CD4-positive, CD25-positive, alpha-beta regulatory T cell (primary cell): ENCODE measurements around the gene SMIM8. TPM values are rescaled to one million over a fixed set of nuclear protein-coding genes. Genes with fewer than 3 reads are reported as not detected.
A peak's percentile ranks its signal among the peaks of the same experiment; 100 is the strongest.

Experiments used
- ATAC-seq, 2 donors: fragments of 150-1000 bp; cut with Tn5 transposase; one replicate each; pipeline ENCODE4 v1.10.0; 2021; ENCODE audit warnings: low read depth in 2 of 2, moderate number of reproducible peaks in 2 of 2, moderate library complexity in 1 of 2
- DNase-seq, 3 donors: peaks; one replicate each; pipeline versions ENCODE4 v3.0.0 to v3.0.0-alpha.2; 2012 to 2022; ENCODE audit warnings: mixed read lengths in 1 of 3
- H3K27ac ChIP-seq: one replicate; pipeline ENCODE4 v1.7.0; 2013; ENCODE audit warnings: mild to moderate bottlenecking, low read length; ENCODE audit not compliant: insufficient read depth, poor library complexity, severe bottlenecking
- H3K27me3 ChIP-seq: one replicate; pipeline ENCODE4 v1.7.0; 2013; ENCODE audit warnings: low read length; ENCODE audit not compliant: control insufficient read depth, insufficient read depth
- H3K36me3 ChIP-seq: one replicate; pipeline ENCODE4 v1.7.0; 2013; ENCODE audit warnings: mild to moderate bottlenecking, low read length, moderate library complexity; ENCODE audit not compliant: control insufficient read depth, insufficient read depth
- H3K4me1 ChIP-seq: 2 replicates; pipeline ENCODE4 v1.7.0; 2013; ENCODE audit warnings: mild to moderate bottlenecking, low read length; ENCODE audit not compliant: insufficient read depth, control insufficient read depth, poor library complexity, severe bottlenecking
- H3K4me3 ChIP-seq: one replicate; pipeline ENCODE4 v1.7.0; 2013; ENCODE audit warnings: low read depth, mild to moderate bottlenecking, low read length, moderate library complexity
- H3K9me3 ChIP-seq, 2 experiments: 1 replicate in 1 of 2; 2 replicates in 1 of 2; pipeline ENCODE4 v1.7.0; 2013; ENCODE audit warnings: low read length in 2 of 2, mild to moderate bottlenecking in 1 of 2, moderate library complexity in 1 of 2; ENCODE audit not compliant: control insufficient read depth in 2 of 2
- H3K27ac Mint-ChIP-seq, 3 donors: one replicate each; pipeline ENCODE4 v1.8.0; 2020 to 2022; ENCODE audit warnings: mild to moderate bottlenecking in 3 of 3, mixed read lengths in 3 of 3, moderate library complexity in 2 of 3
- H3K27me3 Mint-ChIP-seq: one replicate; pipeline ENCODE4 v1.8.0; 2022; ENCODE audit warnings: mild to moderate bottlenecking, mixed read lengths
- H3K36me3 Mint-ChIP-seq: one replicate; pipeline ENCODE4 v1.8.0; 2020; ENCODE audit warnings: mixed read lengths
- H3K4me1 Mint-ChIP-seq, 4 donors: one replicate each; pipeline ENCODE4 v1.8.0; 2020 to 2022; ENCODE audit warnings: mixed read lengths in 4 of 4, mild to moderate bottlenecking in 1 of 4
- H3K4me3 Mint-ChIP-seq, 4 donors: one replicate each; pipeline ENCODE4 v1.8.0; 2020 to 2022; ENCODE audit warnings: mild to moderate bottlenecking in 4 of 4, mixed read lengths in 4 of 4, moderate library complexity in 3 of 4
- H3K9me3 Mint-ChIP-seq, 7 donors: one replicate each; pipeline ENCODE4 v1.8.0; 2020 to 2022; ENCODE audit warnings: mixed read lengths in 7 of 7, mild to moderate bottlenecking in 3 of 7, moderate library complexity in 2 of 7
- polyA plus RNA-seq, 4 donors: library from polyadenylated mRNA; unstranded; fragments of 300-500 nt; fragmentation: Illumina TruSeq; gene quantifications; one replicate each; pipeline ENCODE4 v1.2.3, GENCODE V29; 2021
- total RNA-seq: library from RNA; stranded (reverse); gene quantifications from one replicate; pipeline ENCODE4 v1.2.3, GENCODE V29; 2022

The SMIM8 gene
- total and polyA plus RNA-seq, 5 donors from 2014 or later: 9.4 to 22.3 (median 20.1) TPM

- Mint-ChIP-seq H3K27ac (no peak overlapping the region), H3K9me3 (no peaks in the 10 kb centered on the region), H3K4me1 (no peaks in the 10 kb centered on the region), H3K36me3 (peaks cover 12% of the 10 kb centered on the region), H3K4me3 (no peak overlapping the region), H3K27me3 (no peaks in the 10 kb centered on the region)
- no peak for DNase-seq
- no peak for ATAC-seq
- H3K27ac ChIP-seq: no peak overlapping the region
- H3K9me3 ChIP-seq: no peaks in the 10 kb centered on the region
- H3K4me1 ChIP-seq: no peaks in the 10 kb centered on the region
- H3K4me3 ChIP-seq: no peak overlapping the region
- H3K36me3 ChIP-seq: no peaks in the 10 kb centered on the region
- H3K27me3 ChIP-seq: no peaks in the 10 kb centered on the region
Measured at GRCh38 chr6:87349896-87350295, 27.5 kb downstream of the SMIM8 start.

GRCh38 chr6:87350516-87350915 is 28.1 kb downstream of the SMIM8 start:
- H3K4me1 ChIP-seq: no peaks in the 10 kb centered on the region
- ATAC-seq (no peak), DNase-seq (no peak)
- Mint-ChIP-seq H3K9me3 (no peaks in the 10 kb centered on the region), H3K4me1 (no peaks in the 10 kb centered on the region), H3K27me3 (no peaks in the 10 kb centered on the region), H3K4me3 (no peak overlapping the region), H3K36me3 (peaks cover 9% of the 10 kb centered on the region), H3K27ac (no peak overlapping the region)
- no peaks in the 10 kb centered on the region for H3K9me3 ChIP-seq
- no peaks in the 10 kb centered on the region for H3K27me3 ChIP-seq
- H3K27ac ChIP-seq: no peak overlapping the region
- H3K4me3 ChIP-seq: no peak overlapping the region
- no peaks in the 10 kb centered on the region for H3K36me3 ChIP-seq

GRCh38 chr6:87351583-87351982 is 29.2 kb downstream of the SMIM8 start:
- Histone ChIP-seq H3K4me1 (no peaks in the 10 kb centered on the region), H3K27me3 (no peaks in the 10 kb centered on the region), H3K4me3 (no peak overlapping the region), H3K9me3 (no peaks in the 10 kb centered on the region), H3K27ac (no peak overlapping the region), H3K36me3 (no peaks in the 10 kb centered on the region)
- H3K27me3 Mint-ChIP-seq: no peaks in the 10 kb centered on the region
- H3K36me3 Mint-ChIP-seq: peaks cover 9% of the 10 kb centered on the region
- H3K9me3 Mint-ChIP-seq: no peaks in the 10 kb centered on the region
- DNase-seq: no peak
- H3K27ac Mint-ChIP-seq: no peak overlapping the region
- H3K4me3 Mint-ChIP-seq: no peak overlapping the region
- no peaks in the 10 kb centered on the region for H3K4me1 Mint-ChIP-seq
- no peak for ATAC-seq

- Histone ChIP-seq H3K4me3 (no peak overlapping the region), H3K27ac (no peak overlapping the region), H3K9me3 (no peaks in the 10 kb centered on the region), H3K4me1 (no peaks in the 10 kb centered on the region), H3K27me3 (no peaks in the 10 kb centered on the region), H3K36me3 (no peaks in the 10 kb centered on the region)
- DNase-seq (no peak), ATAC-seq (no peak)
- Mint-ChIP-seq H3K9me3 (no peaks in the 10 kb centered on the region), H3K36me3 (peaks cover 9% of the 10 kb centered on the region), H3K4me3 (no peak overlapping the region), H3K4me1 (no peaks in the 10 kb centered on the region), H3K27ac (peak overlapping the region in 1 of 3 donors; percentile 64), H3K27me3 (no peaks in the 10 kb centered on the region)
Measured at GRCh38 chr6:87356181-87356580, 33.8 kb downstream of the SMIM8 start.

- DNase-seq: no peak
- Histone ChIP-seq H3K4me3 (no peak overlapping the region), H3K4me1 (no peaks in the 10 kb centered on the region), H3K27ac (no peak overlapping the region), H3K9me3 (no peaks in the 10 kb centered on the region), H3K27me3 (no peaks in the 10 kb centered on the region), H3K36me3 (no peaks in the 10 kb centered on the region)
- no peak for ATAC-seq
- no peak overlapping the region for H3K4me3 Mint-ChIP-seq
- peaks cover 18% of the 10 kb centered on the region for H3K36me3 Mint-ChIP-seq
- peaks cover 0 to 3% (median 0%) of the 10 kb centered on the region in 7 donors for H3K9me3 Mint-ChIP-seq
- no peaks in the 10 kb centered on the region for H3K27me3 Mint-ChIP-seq
- H3K27ac Mint-ChIP-seq: no peak overlapping the region
- no peaks in the 10 kb centered on the region for H3K4me1 Mint-ChIP-seq
Measured at GRCh38 chr6:87357479-87358196, 35.2 kb downstream of the SMIM8 start.

- Mint-ChIP-seq H3K36me3 (peaks cover 12% of the 10 kb centered on the region), H3K27me3 (no peaks in the 10 kb centered on the region), H3K27ac (no peak overlapping the region), H3K4me3 (peak overlapping the region in 1 of 4 donors; percentile 38), H3K9me3 (peaks cover 0 to 17% (median 3%) of the 10 kb centered on the region in 7 donors), H3K4me1 (no peaks in the 10 kb centered on the region)
- H3K36me3 ChIP-seq: no peaks in the 10 kb centered on the region
- no peak overlapping the region for H3K4me3 ChIP-seq
- H3K4me1 ChIP-seq: no peaks in the 10 kb centered on the region
- DNase-seq (no peak), ATAC-seq (no peak)
- H3K9me3 ChIP-seq: no peaks in the 10 kb centered on the region
- no peak overlapping the region for H3K27ac ChIP-seq
- H3K27me3 ChIP-seq: no peaks in the 10 kb centered on the region
Measured at GRCh38 chr6:87364602-87365252, 42.3 kb downstream of the SMIM8 start.

- peaks cover 12% of the 10 kb centered on the region for H3K36me3 Mint-ChIP-seq
Measured at GRCh38 chr6:87366072-87366827, 43.9 kb downstream of the SMIM8 start.

More at GRCh38 chr6:87366072-87366827, 43.9 kb downstream of the SMIM8 start:
- H3K9me3 ChIP-seq: no peaks in the 10 kb centered on the region
- H3K4me1 ChIP-seq: no peaks in the 10 kb centered on the region
- ATAC-seq: no peak
- Mint-ChIP-seq H3K27me3 (no peaks in the 10 kb centered on the region), H3K4me3 (no peak overlapping the region), H3K27ac (no peak overlapping the region), H3K4me1 (no peaks in the 10 kb centered on the region), H3K9me3 (peaks cover 0 to 17% (median 5%) of the 10 kb centered on the region in 7 donors)
- H3K27ac ChIP-seq: no peak overlapping the region
- no peaks in the 10 kb centered on the region for H3K27me3 ChIP-seq
- H3K4me3 ChIP-seq: no peak overlapping the region
- no peaks in the 10 kb centered on the region for H3K36me3 ChIP-seq
- no peak for DNase-seq
